GM12875 (cell line): ENCODE measurements around the gene ABCC1.

Source experiments
- H3K4me3 ChIP-seq: one replicate; pipeline ENCODE4 v1.5.1; 2011; ENCODE audit warnings: low read depth, low read length, control low read depth
- TF ChIP-seq, protein P1 (sequence below): IDR thresholded peaks from 2 replicates; pipeline ENCODE4 v1.5.1; 2011; ENCODE audit warnings: low read depth, mild to moderate bottlenecking, control low read depth, inconsistent platforms, low read length, moderate library complexity, borderline replicate concordance; ENCODE audit not compliant: insufficient read depth

ABCC1 gene

DNA sequence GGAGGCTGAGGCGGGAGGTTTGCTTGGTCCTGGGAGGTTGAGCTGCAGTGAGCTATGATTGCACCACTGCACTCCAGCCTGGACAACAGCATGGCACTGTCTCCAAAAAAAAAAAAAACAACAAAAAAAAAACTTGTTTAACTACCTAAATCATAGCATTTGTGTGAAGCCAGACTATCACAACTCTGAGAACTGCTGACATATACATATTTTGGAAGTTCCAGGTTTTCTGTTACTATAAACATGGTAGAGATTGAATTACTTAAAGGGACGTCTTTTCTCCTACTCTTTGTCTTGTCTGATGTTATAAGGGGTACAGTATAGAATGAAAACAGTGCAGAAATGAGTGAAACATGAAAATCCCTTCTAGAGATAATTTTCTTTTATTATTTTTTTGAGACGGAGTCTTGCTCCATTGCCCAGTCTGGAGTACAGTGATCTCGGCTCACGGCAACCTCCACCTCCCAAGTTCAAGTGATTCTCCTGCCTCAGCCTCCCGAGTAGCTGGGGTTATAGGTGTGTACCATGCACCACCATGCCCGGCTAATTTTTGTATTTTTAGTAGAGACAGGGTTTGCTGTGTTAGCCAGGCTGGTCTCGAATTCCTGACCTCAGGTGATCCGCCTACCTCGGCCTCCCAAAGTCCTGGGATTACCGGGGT, 18.4 kb downstream of the ABCC1 start:
- TF ChIP-seq, protein P1, sequence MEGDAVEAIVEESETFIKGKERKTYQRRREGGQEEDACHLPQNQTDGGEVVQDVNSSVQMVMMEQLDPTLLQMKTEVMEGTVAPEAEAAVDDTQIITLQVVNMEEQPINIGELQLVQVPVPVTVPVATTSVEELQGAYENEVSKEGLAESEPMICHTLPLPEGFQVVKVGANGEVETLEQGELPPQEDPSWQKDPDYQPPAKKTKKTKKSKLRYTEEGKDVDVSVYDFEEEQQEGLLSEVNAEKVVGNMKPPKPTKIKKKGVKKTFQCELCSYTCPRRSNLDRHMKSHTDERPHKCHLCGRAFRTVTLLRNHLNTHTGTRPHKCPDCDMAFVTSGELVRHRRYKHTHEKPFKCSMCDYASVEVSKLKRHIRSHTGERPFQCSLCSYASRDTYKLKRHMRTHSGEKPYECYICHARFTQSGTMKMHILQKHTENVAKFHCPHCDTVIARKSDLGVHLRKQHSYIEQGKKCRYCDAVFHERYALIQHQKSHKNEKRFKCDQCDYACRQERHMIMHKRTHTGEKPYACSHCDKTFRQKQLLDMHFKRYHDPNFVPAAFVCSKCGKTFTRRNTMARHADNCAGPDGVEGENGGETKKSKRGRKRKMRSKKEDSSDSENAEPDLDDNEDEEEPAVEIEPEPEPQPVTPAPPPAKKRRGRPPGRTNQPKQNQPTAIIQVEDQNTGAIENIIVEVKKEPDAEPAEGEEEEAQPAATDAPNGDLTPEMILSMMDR: no peak

DNA sequence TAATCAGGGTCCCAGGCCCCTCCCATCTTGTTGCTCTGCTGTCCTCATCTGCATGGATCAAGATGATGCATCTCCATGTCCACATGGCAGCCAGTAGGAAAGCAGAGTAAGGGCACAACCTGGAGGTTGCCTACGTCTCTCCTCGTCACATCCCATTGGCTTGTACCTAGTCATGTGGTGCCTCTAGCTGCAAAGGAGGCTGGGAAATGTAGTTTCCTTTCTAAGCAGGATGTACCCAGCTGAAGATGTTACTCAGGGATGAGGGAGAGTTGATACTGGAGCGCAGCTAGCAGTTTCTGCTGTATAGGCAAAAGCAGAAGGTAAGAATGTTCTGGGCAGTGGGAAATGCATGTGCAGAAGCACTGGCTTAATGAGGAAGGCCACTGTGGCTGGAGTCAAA, 20.8 kb downstream of the ABCC1 start:
- TF ChIP-seq, protein P1: no peak
- H3K4me3 ChIP-seq: no peak overlapping the region

More for the DNA sequence above, 18.4 kb downstream of the ABCC1 start:
- H3K4me3 ChIP-seq: no peak overlapping the region

DNA sequence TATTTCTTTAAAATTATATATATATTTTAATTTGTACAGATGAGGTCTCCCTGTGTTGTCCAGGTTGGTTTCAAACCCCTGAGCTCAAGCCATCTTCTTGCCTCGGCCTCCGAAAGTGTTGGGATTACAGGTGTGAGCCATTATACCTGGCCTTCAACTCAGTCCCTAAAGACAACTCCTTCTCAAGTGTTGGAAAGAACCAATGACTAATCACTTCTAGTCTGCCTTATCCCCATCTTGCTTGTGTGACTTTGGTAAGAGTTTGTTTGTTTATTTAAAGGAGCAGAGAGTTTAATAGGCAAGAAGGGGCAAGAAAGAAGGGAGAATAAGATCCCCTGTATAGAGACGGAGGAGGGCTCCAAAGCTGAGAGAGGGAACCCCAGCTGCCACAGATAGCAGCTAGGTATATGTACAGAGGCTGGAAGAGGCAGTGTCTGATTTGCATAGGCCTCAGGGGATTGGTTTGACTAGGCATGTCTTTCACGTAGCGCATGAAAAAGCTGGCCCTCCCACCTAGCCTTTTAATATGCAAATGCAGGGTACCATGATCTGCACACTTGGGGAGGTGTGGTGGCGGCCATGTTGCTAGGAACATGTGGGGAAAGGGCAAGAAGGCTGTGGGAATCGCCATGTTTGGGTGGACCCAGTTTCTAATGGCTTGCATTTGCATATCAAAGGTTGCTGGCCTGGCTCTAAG, 21.5 kb downstream of the ABCC1 start:
- TF ChIP-seq, protein P1: no peak
- H3K4me3 ChIP-seq: no peak overlapping the region

DNA sequence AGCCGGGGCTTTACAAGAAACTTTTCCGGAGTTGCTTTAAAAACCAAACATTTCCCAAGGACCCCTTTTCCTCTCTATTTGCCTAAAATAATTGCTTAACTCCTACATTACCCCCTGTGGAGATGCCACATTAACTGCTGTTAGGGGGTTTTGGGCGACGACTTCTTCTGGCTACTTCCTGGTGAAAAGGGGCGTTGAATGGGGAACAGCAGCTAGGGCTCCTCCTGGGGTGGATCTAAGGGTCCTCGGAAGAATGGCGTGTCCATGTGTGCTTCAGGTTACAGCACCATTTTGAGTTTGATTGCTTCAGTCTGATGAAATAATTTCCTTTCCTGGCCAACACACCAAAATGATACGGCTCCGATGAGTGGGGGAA, 22.0 kb downstream of the ABCC1 start:
- TF ChIP-seq, protein P1: no peak
- H3K4me3 ChIP-seq: no peak overlapping the region

DNA sequence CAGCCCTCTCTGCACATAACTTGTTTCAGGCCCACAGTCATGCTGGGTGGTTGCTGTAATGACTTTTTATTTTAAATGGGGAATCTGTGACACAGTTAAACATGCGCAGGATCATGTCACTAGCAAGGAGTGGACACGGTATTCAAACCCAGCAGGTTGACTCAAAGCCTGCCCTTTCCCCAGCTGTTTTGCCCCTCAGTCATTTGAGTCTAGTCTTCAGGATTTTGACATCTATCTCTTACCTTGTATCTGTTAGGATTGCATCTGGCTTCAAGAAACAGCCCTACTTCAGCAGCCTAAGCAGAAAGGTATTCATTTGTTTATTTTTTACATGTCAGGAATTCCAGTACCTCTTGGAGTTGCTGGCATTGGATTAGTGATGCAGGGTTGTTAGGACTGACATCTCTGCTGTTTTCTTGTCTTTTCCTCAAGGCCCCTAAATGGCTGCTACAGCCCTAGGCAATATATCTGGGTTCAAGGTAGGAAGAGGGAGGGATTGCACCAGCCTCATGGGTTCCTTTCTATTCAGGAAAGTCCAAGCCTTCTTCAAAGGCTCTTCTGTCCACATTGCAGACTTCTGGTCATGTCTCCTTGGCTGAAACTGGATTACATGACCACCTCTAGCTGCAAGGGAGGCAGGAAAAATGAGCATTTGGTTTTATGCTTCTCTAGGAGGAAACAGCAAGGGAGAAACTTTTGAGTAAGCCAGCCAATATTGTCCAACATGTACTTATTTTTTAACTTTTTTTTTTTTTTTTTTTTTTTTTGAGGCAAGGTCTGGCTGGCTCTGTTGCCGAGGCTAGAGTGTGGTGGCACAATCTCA, 22.8 kb downstream of the ABCC1 start:
- no peak overlapping the region for H3K4me3 ChIP-seq
- TF ChIP-seq, protein P1: no peak

DNA sequence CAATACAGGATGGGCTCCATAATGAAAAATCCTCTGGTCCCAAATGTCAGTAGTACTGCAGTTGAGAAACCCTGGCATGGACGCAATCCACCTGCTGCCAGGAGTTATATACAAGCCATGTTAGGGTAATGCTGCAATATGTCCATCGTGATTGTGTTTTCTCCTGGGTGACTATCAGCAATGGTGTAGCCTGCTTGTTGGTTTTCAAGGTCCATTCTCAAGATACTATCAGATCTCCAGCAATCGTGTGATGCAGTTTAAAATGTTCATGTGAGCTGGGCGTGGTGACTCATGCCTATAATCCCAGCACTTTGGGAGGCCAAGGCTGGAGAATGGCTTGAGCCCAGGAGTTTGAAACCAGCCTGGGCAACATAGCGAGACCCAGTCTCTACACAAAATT, 24.0 kb downstream of the ABCC1 start:
- no peak overlapping the region for H3K4me3 ChIP-seq
- TF ChIP-seq, protein P1: no peak
